ENCODE data around the gene PLEKHN1. TPM values are rescaled to one million over a fixed set of nuclear protein-coding genes. Genes with fewer than 3 reads are reported as not detected.

PLEKHN1 gene
- total and polyA plus RNA-seq, 2 donors (not counting 3 experiments of a cell fraction or from before 2014, with no cell fraction given): 0.29 to 0.88 TPM

DNA sequence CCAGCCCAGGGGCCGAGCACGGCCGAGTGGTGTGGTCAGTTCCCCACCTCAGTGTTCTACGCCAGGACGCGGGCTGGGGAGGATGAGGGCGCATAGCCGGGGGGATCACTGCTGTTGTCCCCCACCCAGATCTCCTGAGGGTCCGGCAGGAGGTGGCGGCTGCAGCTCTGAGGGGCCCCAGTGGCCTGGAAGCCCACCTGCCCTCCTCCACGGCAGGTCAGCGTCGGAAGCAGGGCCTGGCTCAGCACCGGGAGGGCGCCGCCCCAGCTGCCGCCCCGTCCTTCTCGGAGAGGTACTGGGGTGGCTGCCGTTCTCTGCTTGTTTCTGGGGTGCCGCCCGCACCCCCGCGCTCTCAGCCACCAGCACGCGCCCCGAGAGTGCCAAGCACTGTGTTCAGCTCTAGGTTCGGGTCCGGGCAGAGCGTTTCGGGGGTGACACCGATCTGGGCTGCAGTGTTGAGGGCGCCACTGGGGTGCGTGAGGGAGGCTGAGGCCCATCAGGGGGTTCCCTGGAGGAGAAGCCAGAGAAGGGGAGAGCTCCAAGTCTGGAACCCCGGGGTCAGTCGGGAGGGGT lies 25.2 kb upstream of the PLEKHN1 start:
- intact Hi-C loops (cut with micrococcal nuclease) (loop anchor here (2.0 kb wide), 1 partner anchor 20 kb away; the partner anchor contains the start of gene KLHL17), dilution Hi-C loops (cut with MboI; ENCODE audit: extremely low pct_ligation_motif_present, low sequenced_read_pairs) (no loop called here)
- H3K9me1 ChIP-seq (replicated peaks; ENCODE audit: control insufficient read depth, extremely low read depth, insufficient read depth, low read length): no peaks in the 10 kb centered on the region
- peaks cover 0 to 9% of the 10 kb centered on the region in 2 experiments for H3K36me3 ChIP-seq (ENCODE audit: control insufficient read depth in 2 of 2, extremely low read depth in 1 of 2, insufficient read depth in 2 of 2, low read length in 2 of 2)
- peaks cover 7 to 29% of the 10 kb centered on the region in 2 experiments for H3K27me3 ChIP-seq (ENCODE audit: control insufficient read depth in 2 of 2, insufficient read depth in 2 of 2, low read length in 2 of 2)
- H3K4me1 ChIP-seq (ENCODE audit: control insufficient read depth, extremely low read depth, insufficient read depth, low read length): peaks cover 12% of the 10 kb centered on the region
- no TSS peak for BruUV-seq (replicated peaks)
- no peaks in the 10 kb centered on the region for H3K79me2 ChIP-seq (ENCODE audit: control insufficient read depth, insufficient read depth, low read length)
- no peaks in the 10 kb centered on the region for H3K9me3 ChIP-seq (replicated peaks; ENCODE audit: control insufficient read depth, insufficient read depth, low read length)
- peak overlapping the region; percentile 14 for H3K4me2 ChIP-seq (ENCODE audit: insufficient read depth, low read length)
- no peak for DNase-seq (ENCODE audit: low read depth, low spot score)
- H3K27ac ChIP-seq (ENCODE audit: insufficient read depth, low read depth, low read length): no peak overlapping the region
- peak overlapping the region; percentile 7 for H2AFZ ChIP-seq (ENCODE audit: low read depth, low read length)
- no peaks in the 10 kb centered on the region for H4K20me1 ChIP-seq (replicated peaks; ENCODE audit: control insufficient read depth, extremely low read depth, insufficient read depth, low read length)
- POLR2A ChIA-PET: no interaction called here
- H3K4me3 ChIP-seq (replicated peaks in 1 of 3; ENCODE audit: insufficient read depth in 1 of 3, low read depth in 1 of 3, low read length in 3 of 3): no peak overlapping the region
- CTCF ChIA-PET: interaction anchor here (0.6 to 3.2 kb wide), 7 partner anchors 8 to 72 kb away, joined by 3 to 14 read pairs (median 4); partner anchors contain the start of genes NOC2L and PLEKHN1
- no peak overlapping the region for H3K9ac ChIP-seq (replicated peaks; ENCODE audit: extremely low read depth, insufficient read depth, low read length)
- TF ChIP-seq EZH2 (IDR thresholded peaks at IDR 0.05; ENCODE audit: borderline replicate concordance, low read depth, low read length, severe bottlenecking) (peak; percentile 83), GATA2 (IDR thresholded peaks at IDR 0.05; ENCODE audit: insufficient read depth, insufficient read length, low read depth, low read length) (no peak)
- no peak for FAIRE-seq

DNA sequence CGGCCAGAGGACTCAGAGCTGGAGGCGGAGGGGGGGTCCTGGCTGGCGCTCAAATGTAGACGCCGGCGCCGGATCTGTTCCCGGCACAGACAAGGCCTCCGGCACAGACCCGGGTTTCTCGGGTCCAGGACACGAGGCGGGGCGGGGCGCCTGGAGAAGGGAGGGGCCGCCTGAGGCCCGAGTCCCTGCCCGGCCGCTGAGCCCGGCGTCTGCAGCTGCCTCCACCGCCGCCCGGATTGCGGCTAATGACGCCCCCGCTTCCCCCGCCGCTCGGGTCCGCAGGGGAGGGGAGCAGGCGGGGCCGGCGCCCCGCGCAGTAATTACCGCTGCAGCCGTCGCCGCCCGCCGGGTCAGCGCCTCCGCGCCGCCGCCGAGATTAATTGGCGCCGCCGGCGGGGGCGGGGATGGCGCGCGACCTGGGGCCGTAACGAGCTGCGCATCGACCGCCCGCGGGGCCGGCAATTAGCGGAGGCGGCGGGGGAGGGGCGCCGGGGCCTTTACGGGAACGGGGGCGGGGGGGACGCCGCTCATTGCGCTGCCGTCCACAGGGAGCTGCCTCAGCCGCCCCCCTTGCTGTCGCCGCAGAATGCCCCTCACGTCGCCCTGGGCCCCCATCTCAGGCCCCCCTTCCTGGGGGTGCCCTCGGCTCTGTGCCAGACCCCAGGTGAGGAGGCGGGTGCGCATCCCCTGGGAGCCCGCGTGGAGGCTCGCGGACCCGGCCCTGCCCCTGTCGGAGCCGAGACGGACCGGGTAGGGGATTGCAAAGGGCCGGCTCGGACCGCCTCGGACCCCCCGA lies 24.5 kb upstream of the PLEKHN1 start:
- POLR2A ChIA-PET: no interaction called here
- Histone ChIP-seq H4K20me1 (replicated peaks; ENCODE audit: control insufficient read depth, extremely low read depth, insufficient read depth, low read length) (no peaks in the 10 kb centered on the region), H3K9me3 (replicated peaks; ENCODE audit: control insufficient read depth, insufficient read depth, low read length) (no peaks in the 10 kb centered on the region), H3K9me1 (replicated peaks; ENCODE audit: control insufficient read depth, extremely low read depth, insufficient read depth, low read length) (no peaks in the 10 kb centered on the region), H3K27me3 (ENCODE audit: control insufficient read depth in 2 of 2, insufficient read depth in 2 of 2, low read length in 2 of 2) (peaks cover 7 to 29% of the 10 kb centered on the region in 2 experiments), H3K36me3 (ENCODE audit: control insufficient read depth in 2 of 2, extremely low read depth in 1 of 2, insufficient read depth in 2 of 2, low read length in 2 of 2) (peaks cover 0 to 9% of the 10 kb centered on the region in 2 experiments), H3K4me1 (ENCODE audit: control insufficient read depth, extremely low read depth, insufficient read depth, low read length) (peaks cover 12% of the 10 kb centered on the region), H3K9ac (replicated peaks; ENCODE audit: extremely low read depth, insufficient read depth, low read length) (no peak overlapping the region), H2AFZ (ENCODE audit: low read depth, low read length) (no peak overlapping the region), H3K4me3 (replicated peaks in 1 of 3; ENCODE audit: insufficient read depth in 1 of 3, low read depth in 1 of 3, low read length in 3 of 3) (no peak overlapping the region), H3K79me2 (ENCODE audit: control insufficient read depth, insufficient read depth, low read length) (no peaks in the 10 kb centered on the region), H3K4me2 (ENCODE audit: insufficient read depth, low read length) (peak overlapping the region; percentile 14), H3K27ac (ENCODE audit: insufficient read depth, low read depth, low read length) (no peak overlapping the region)
- BruUV-seq (replicated peaks): no TSS peak
- FAIRE-seq (no peak), DNase-seq (ENCODE audit: low read depth, low spot score) (peak; percentile 16)
- intact Hi-C loops (cut with micrococcal nuclease): loop anchor here (2.0 kb wide), 1 partner anchor 19 kb away; the partner anchor contains the start of gene KLHL17
- CTCF ChIA-PET: interaction anchor here (0.6 to 3.2 kb wide), 8 partner anchors 8 to 72 kb away, joined by 3 to 14 read pairs (median 3); partner anchors contain the start of genes NOC2L and PLEKHN1
- TF ChIP-seq POLR2A (IDR thresholded peaks at IDR 0.05; ENCODE audit: low read depth, low read length): no peak
- peak; percentile 12 for TF ChIP-seq EZH2 (IDR thresholded peaks at IDR 0.05; ENCODE audit: borderline replicate concordance, low read depth, low read length, severe bottlenecking)
- dilution Hi-C loops (cut with MboI; ENCODE audit: extremely low pct_ligation_motif_present, low sequenced_read_pairs): no loop called here

Data from endothelial cell of umbilical vein (primary cell).